GM23338 (cell line): ENCODE measurements around the gene KAZN.

Experiments used
- EZH2 ChIP-seq: fragments of 200-600 bp; sonication (generic); IDR thresholded peaks from one replicate; pipeline ENCODE4 v1.8.0; 2017; ENCODE audit warnings: antibody characterized with exemption, mild to moderate bottlenecking, low read depth; ENCODE audit not compliant: unreplicated experiment
- EZH2phosphoT487 ChIP-seq: fragments of 200-600 bp; sonication (generic); IDR thresholded peaks from one replicate; pipeline ENCODE4 v1.8.1; 2018; ENCODE audit warnings: antibody characterized with exemption; ENCODE audit not compliant: unreplicated experiment
- POLR2AphosphoS5 ChIP-seq: IDR thresholded peaks from 2 replicates; pipeline ENCODE4 v1.6.1; 2016; ENCODE audit warnings: antibody characterized with exemption, low read depth
- TF ChIP-seq, protein P1 (sequence below): IDR thresholded peaks from one replicate; pipeline ENCODE4 v1.6.1; 2018; ENCODE audit warnings: antibody characterized with exemption; ENCODE audit not compliant: unreplicated experiment

DNA sequence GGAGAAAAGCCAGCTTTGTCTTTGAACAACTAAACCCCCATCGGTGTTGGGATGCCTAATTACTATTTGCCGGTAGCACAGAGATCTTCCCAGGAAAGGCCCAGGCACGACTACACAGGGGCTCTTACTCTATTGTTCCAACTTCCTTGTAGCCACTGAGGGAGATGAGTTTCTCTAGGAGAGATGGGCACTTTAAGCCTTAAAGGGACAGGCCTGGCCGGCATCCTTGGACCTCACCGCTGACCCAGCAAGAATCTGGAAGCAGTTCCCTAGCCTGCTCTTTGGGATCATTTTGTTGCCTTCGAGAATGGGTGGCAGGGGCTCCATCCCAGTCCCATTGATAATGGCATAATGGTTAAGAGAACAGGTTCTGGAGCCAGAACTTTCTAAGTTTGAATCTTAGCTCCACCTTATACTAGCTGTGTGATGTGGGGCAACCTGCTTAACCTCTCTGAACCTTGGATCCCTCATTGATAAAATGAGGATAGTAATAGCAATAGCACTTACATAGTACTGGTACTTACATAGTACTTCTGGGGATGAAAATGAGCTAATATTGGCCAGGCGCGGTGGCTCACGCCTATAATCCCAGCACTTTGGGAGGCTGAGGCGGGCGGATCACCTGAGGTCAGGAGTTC, 316.0 kb downstream of the KAZN start:
- TF ChIP-seq POLR2AphosphoS5 (no peak), EZH2phosphoT487 (no peak), EZH2 (no peak)
- TF ChIP-seq, protein P1, sequence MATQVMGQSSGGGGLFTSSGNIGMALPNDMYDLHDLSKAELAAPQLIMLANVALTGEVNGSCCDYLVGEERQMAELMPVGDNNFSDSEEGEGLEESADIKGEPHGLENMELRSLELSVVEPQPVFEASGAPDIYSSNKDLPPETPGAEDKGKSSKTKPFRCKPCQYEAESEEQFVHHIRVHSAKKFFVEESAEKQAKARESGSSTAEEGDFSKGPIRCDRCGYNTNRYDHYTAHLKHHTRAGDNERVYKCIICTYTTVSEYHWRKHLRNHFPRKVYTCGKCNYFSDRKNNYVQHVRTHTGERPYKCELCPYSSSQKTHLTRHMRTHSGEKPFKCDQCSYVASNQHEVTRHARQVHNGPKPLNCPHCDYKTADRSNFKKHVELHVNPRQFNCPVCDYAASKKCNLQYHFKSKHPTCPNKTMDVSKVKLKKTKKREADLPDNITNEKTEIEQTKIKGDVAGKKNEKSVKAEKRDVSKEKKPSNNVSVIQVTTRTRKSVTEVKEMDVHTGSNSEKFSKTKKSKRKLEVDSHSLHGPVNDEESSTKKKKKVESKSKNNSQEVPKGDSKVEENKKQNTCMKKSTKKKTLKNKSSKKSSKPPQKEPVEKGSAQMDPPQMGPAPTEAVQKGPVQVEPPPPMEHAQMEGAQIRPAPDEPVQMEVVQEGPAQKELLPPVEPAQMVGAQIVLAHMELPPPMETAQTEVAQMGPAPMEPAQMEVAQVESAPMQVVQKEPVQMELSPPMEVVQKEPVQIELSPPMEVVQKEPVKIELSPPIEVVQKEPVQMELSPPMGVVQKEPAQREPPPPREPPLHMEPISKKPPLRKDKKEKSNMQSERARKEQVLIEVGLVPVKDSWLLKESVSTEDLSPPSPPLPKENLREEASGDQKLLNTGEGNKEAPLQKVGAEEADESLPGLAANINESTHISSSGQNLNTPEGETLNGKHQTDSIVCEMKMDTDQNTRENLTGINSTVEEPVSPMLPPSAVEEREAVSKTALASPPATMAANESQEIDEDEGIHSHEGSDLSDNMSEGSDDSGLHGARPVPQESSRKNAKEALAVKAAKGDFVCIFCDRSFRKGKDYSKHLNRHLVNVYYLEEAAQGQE = no peak
